GM23338 (cell line): ENCODE results near the gene AGAP1. TPM values are rescaled to one million over a fixed set of nuclear protein-coding genes. Genes with fewer than 3 reads are reported as not detected.

Experiments
- ATAC-seq: fragments of 200-7000 bp; cut with Tn5 transposase; 3 replicates; pipeline ENCODE4 v1.9.1; 2020
- DNase-seq: peaks from one replicate; pipeline ENCODE4 v3.0.0-alpha.2; 2015; ENCODE audit warnings: low spot score
- H2AFZ ChIP-seq: fragments of 200-600 bp; sonication (generic); 2 replicates; pipeline ENCODE4 v1.8.0; 2016; ENCODE audit warnings: antibody characterized with exemption, mild to moderate bottlenecking, moderate library complexity
- H3F3A ChIP-seq: fragments of 200-600 bp; sonication (generic); replicated peaks from 2 replicates; pipeline ENCODE4 v1.8.0; 2017; ENCODE audit warnings: antibody characterized with exemption, mixed run types, low read depth
- H3K27ac ChIP-seq: fragments of 200-600 bp; sonication (generic); 2 replicates; pipeline ENCODE4 v1.6.1; 2016; ENCODE audit warnings: low read depth
- H3K27me3 ChIP-seq: fragments of 200-600 bp; sonication (generic); 2 replicates; pipeline ENCODE4 v1.8.0; 2016; ENCODE audit warnings: mild to moderate bottlenecking, mixed run types, moderate library complexity; ENCODE audit not compliant: insufficient read depth
- H3K36me3 ChIP-seq: fragments of 200-600 bp; sonication (generic); 2 replicates; pipeline ENCODE4 v1.8.0; 2016; ENCODE audit warnings: mild to moderate bottlenecking; ENCODE audit not compliant: insufficient read depth
- H3K4me1 ChIP-seq: fragments of 200-600 bp; sonication (generic); 2 replicates; pipeline ENCODE4 v1.8.0; 2016; ENCODE audit warnings: mild to moderate bottlenecking, moderate library complexity; ENCODE audit not compliant: insufficient read depth
- H3K4me2 ChIP-seq: fragments of 200-600 bp; sonication (generic); 2 replicates; pipeline ENCODE4 v1.7.1; 2017; ENCODE audit warnings: mixed run types
- H3K4me3 ChIP-seq: fragments of 200-600 bp; sonication (generic); 2 replicates; pipeline ENCODE4 v1.6.1; 2016; ENCODE audit warnings: mixed run types
- H3K79me2 ChIP-seq: fragments of 200-600 bp; sonication (generic); replicated peaks from 2 replicates; pipeline ENCODE4 v1.8.0; 2017; ENCODE audit warnings: mild to moderate bottlenecking; ENCODE audit not compliant: insufficient read depth
- H3K9me2 ChIP-seq: fragments of 200-600 bp; sonication (generic); 2 replicates; pipeline ENCODE4 v1.8.0; 2017; ENCODE audit not compliant: insufficient read depth
- H4K20me1 ChIP-seq: fragments of 200-600 bp; sonication (generic); replicated peaks from 2 replicates; pipeline ENCODE4 v1.8.0; 2017; ENCODE audit warnings: mild to moderate bottlenecking; ENCODE audit not compliant: insufficient read depth
- H3K27ac Mint-ChIP-seq: 2 replicates; pipeline ENCODE4 v1.8.0; 2020; ENCODE audit warnings: inconsistent platforms, mild to moderate bottlenecking, moderate library complexity, mixed read lengths
- H3K27me3 Mint-ChIP-seq: 3 replicates; pipeline ENCODE4 v1.8.0; 2022; ENCODE audit warnings: low read depth, mild to moderate bottlenecking, moderate library complexity, mixed read lengths, inconsistent platforms; ENCODE audit not compliant: insufficient read depth, poor library complexity
- H3K36me3 Mint-ChIP-seq: 3 replicates; pipeline ENCODE4 v1.8.0; 2021; ENCODE audit warnings: low read depth, mild to moderate bottlenecking, inconsistent platforms, moderate library complexity, mixed read lengths
- H3K4me1 Mint-ChIP-seq: 3 replicates; pipeline ENCODE4 v1.8.0; 2020; ENCODE audit warnings: mild to moderate bottlenecking, inconsistent platforms, mixed read lengths
- H3K4me3 Mint-ChIP-seq: 3 replicates; pipeline ENCODE4 v1.8.0; 2021; ENCODE audit warnings: moderate library complexity, mild to moderate bottlenecking, inconsistent platforms, mixed read lengths
- H3K9me3 Mint-ChIP-seq: 3 replicates; pipeline ENCODE4 v1.8.0; 2020; ENCODE audit warnings: moderate library complexity, mild to moderate bottlenecking, inconsistent platforms, mixed read lengths
- CREB1 ChIP-seq: fragments of 250-450 bp; sonication (Bioruptor Pico); IDR thresholded peaks from 2 replicates; pipeline ENCODE4 v1.5.0; 2020; ENCODE audit warnings: low read depth, mild to moderate bottlenecking, moderate library complexity
- CTCF ChIP-seq, 2 experiments: fragments of 200-600 bp in 1 of 2; sonication (generic) in 1 of 2; conservative IDR thresholded peaks; 2 replicates each; pipeline versions ENCODE4 v1.5.1 to v1.6.1; 2016 to 2017; ENCODE audit warnings: antibody characterized with exemption in 2 of 2, low read depth in 2 of 2, mild to moderate bottlenecking in 2 of 2, moderate library complexity in 1 of 2
- ETS1 ChIP-seq: IDR thresholded peaks from 2 replicates; pipeline ENCODE4 v1.6.1; 2016; ENCODE audit warnings: antibody characterized with exemption
- EZH2 ChIP-seq: fragments of 200-600 bp; sonication (generic); IDR thresholded peaks from one replicate; pipeline ENCODE4 v1.8.0; 2017; ENCODE audit warnings: antibody characterized with exemption, mild to moderate bottlenecking, low read depth; ENCODE audit not compliant: unreplicated experiment
- EZH2phosphoT487 ChIP-seq: fragments of 200-600 bp; sonication (generic); IDR thresholded peaks from one replicate; pipeline ENCODE4 v1.8.1; 2018; ENCODE audit warnings: antibody characterized with exemption; ENCODE audit not compliant: unreplicated experiment
- JUNB ChIP-seq: IDR thresholded peaks from one replicate; pipeline ENCODE4 v1.6.1; 2016; ENCODE audit warnings: antibody characterized with exemption; ENCODE audit not compliant: unreplicated experiment
- NANOG ChIP-seq: IDR thresholded peaks from 2 replicates; pipeline ENCODE4 v1.6.1; 2016; ENCODE audit warnings: antibody characterized with exemption, borderline replicate concordance
- POLR2AphosphoS5 ChIP-seq: IDR thresholded peaks from 2 replicates; pipeline ENCODE4 v1.6.1; 2016; ENCODE audit warnings: antibody characterized with exemption, low read depth
- REST ChIP-seq: IDR thresholded peaks from one replicate; pipeline ENCODE4 v1.6.1; 2018; ENCODE audit warnings: antibody characterized with exemption; ENCODE audit not compliant: unreplicated experiment
- STAT1 ChIP-seq: IDR thresholded peaks from one replicate; pipeline ENCODE4 v1.6.1; 2016; ENCODE audit warnings: antibody characterized with exemption; ENCODE audit not compliant: unreplicated experiment
- ZNF114 ChIP-seq: fragments of 250-450 bp; sonication (Bioruptor Pico); IDR thresholded peaks from 2 replicates; pipeline ENCODE4 v1.5.0; 2020; ENCODE audit warnings: mild to moderate bottlenecking, moderate library complexity
- ZNF331 ChIP-seq: fragments of 250-450 bp; sonication (Bioruptor Pico); IDR thresholded peaks from 2 replicates; pipeline ENCODE4 v1.5.0; 2020; ENCODE audit warnings: low read depth, mild to moderate bottlenecking, moderate library complexity
- ZNF462 ChIP-seq: fragments of 250-450 bp; sonication (Bioruptor Pico); IDR thresholded peaks from 2 replicates; pipeline ENCODE4 v1.5.0; 2020; ENCODE audit warnings: mild to moderate bottlenecking, moderate library complexity
- polyA plus RNA-seq: library from polyadenylated mRNA; unstranded; fragments of >200 nt; fragmentation: Nextera tagmentation; extraction: Ambion mirVana; gene quantifications from 2 replicates; pipeline ENCODE4 v1.2.1, GENCODE V29; 2016
- total RNA-seq: library from RNA; depleted of rRNA; stranded (reverse); fragments of >200 nt; shearing (Covaris generic); gene quantifications from 2 replicates; pipeline ENCODE4 v1.2.3, GENCODE V29; 2014

Gene AGAP1
- total and polyA plus RNA-seq, 2 experiments from 2014 or later = 13.3 to 27.9 TPM

- Histone ChIP-seq H3K4me2 (no peak overlapping the region), H3K4me3 (no peak overlapping the region), H3K36me3 (no peaks in the 10 kb centered on the region), H3K9me2 (0 out of 2 replicates have a peak, but pooled peaks cover 3% of the 10 kb centered on the region), H3F3A (no peaks in the 10 kb centered on the region), H3K79me2 (peaks cover 88% of the 10 kb centered on the region), H3K27me3 (no peaks in the 10 kb centered on the region), H3K27ac (peak overlapping the region; percentile 77), H3K4me1 (peaks cover 24% of the 10 kb centered on the region), H2AFZ (no peak overlapping the region), H4K20me1 (peaks cover 18% of the 10 kb centered on the region)
- Mint-ChIP-seq H3K9me3 (peaks cover 3% of the 10 kb centered on the region; the same call in 2 of the 3 replicates), H3K27me3 (peaks cover 9% of the 10 kb centered on the region), H3K36me3 (no peaks in the 10 kb centered on the region), H3K4me3 (no peak overlapping the region), H3K27ac (0 out of 2 replicates have a peak overlapping the region, but pooled peaks have one; percentile 23), H3K4me1 (peaks cover 63% of the 10 kb centered on the region)
- ATAC-seq (peak; percentile 51), DNase-seq (no peak)
- TF ChIP-seq ETS1 = no peak
- no peak for TF ChIP-seq EZH2
- no peak for TF ChIP-seq ZNF331 (CRISPR knock-in tag)
- no peak for TF ChIP-seq ZNF114 (CRISPR knock-in tag)
- TF ChIP-seq STAT1 = no peak
- no peak for TF ChIP-seq POLR2AphosphoS5
- TF ChIP-seq EZH2phosphoT487 = no peak
- no peak for TF ChIP-seq ZNF462
- no peak for TF ChIP-seq CREB1 (CRISPR knock-in tag)
- no peak for TF ChIP-seq REST
- TF ChIP-seq NANOG = no peak
- no peak for TF ChIP-seq JUNB
- TF ChIP-seq CTCF (conservative IDR thresholded peaks at IDR 0.05; ENCODE audit: low read depth in 2 of 2) = no peak
Observed at GRCh38 chr2:235579128-235579527, 85.3 kb downstream of the AGAP1 start.
